HepG2 (cell line): ENCODE results near the gene KMT2D. TPM values are rescaled to one million over a fixed set of nuclear protein-coding genes. Genes with fewer than 3 reads are reported as not detected.
A peak's percentile ranks its signal among the peaks of the same experiment; 100 is the strongest.

Experiments
- BRCA1 ChIP-seq: sonication (generic); formaldehyde crosslinking; IDR thresholded peaks from 2 replicates; pipeline ENCODE4 v1.4.0; 2020; ENCODE audit warnings: missing genetic modification reagents
- BRF2 ChIP-seq: sonication (generic); formaldehyde crosslinking; IDR thresholded peaks from 2 replicates; pipeline ENCODE4 v1.8.1; 2022; ENCODE audit warnings: mild to moderate bottlenecking, missing genetic modification reagents
- CREB1 ChIP-seq, 2 experiments: fragments of 450-650 bp in 1 of 2; IDR thresholded peaks; 2 replicates each; pipeline ENCODE4 v1.6.1; 2016 to 2017; ENCODE audit warnings: control low read depth in 1 of 2, mild to moderate bottlenecking in 1 of 2, missing compliant biosample characterization in 1 of 2, missing genetic modification characterization in 1 of 2
- CREM ChIP-seq, 2 experiments: sonication (generic) in 1 of 2; formaldehyde crosslinking in 1 of 2; IDR thresholded peaks; 2 replicates each; pipeline versions ENCODE4 v1.4.0 to v1.6.1; 2016 to 2020; ENCODE audit warnings: antibody characterized with exemption in 1 of 2, mild to moderate bottlenecking in 1 of 2, missing genetic modification reagents in 1 of 2
- ELF4 ChIP-seq: sonication (generic); formaldehyde crosslinking; IDR thresholded peaks from 2 replicates; pipeline ENCODE4 v1.5.0; 2020; ENCODE audit warnings: missing genetic modification reagents, mild to moderate bottlenecking, moderate library complexity, borderline replicate concordance
- ERF ChIP-seq: IDR thresholded peaks from 2 replicates; pipeline ENCODE4 v1.6.1; 2018; ENCODE audit warnings: missing biosample characterization, missing genetic modification reagents
- HMGXB4 ChIP-seq, 2 experiments: sonication (generic) in 1 of 2; formaldehyde crosslinking in 1 of 2; IDR thresholded peaks; 2 replicates each; pipeline versions ENCODE4 v1.4.0 to v1.6.1; 2018 to 2020; ENCODE audit warnings: missing genetic modification reagents in 2 of 2, borderline replicate concordance in 1 of 2, low read depth in 1 of 2, mild to moderate bottlenecking in 1 of 2, missing biosample characterization in 1 of 2
- IRF2 ChIP-seq: IDR thresholded peaks from 2 replicates; pipeline ENCODE4 v1.6.1; 2018; ENCODE audit warnings: missing genetic modification reagents, missing compliant biosample characterization
- KLF15 ChIP-seq: sonication (generic); formaldehyde crosslinking; IDR thresholded peaks from 2 replicates; pipeline ENCODE4 v1.8.1; 2023; ENCODE audit warnings: borderline replicate concordance, mild to moderate bottlenecking, inconsistent platforms, missing genetic modification reagents, mixed read lengths
- MTA1 ChIP-seq: sonication (generic); formaldehyde crosslinking; IDR thresholded peaks from 2 replicates; pipeline ENCODE4 v1.4.0; 2020; ENCODE audit warnings: missing genetic modification reagents, mild to moderate bottlenecking, borderline replicate concordance
- NFKBIZ ChIP-seq: IDR thresholded peaks from 2 replicates; pipeline ENCODE4 v1.6.1; 2018; ENCODE audit warnings: missing genetic modification reagents, missing compliant biosample characterization
- POLR2AphosphoS5 ChIP-seq: IDR thresholded peaks from 2 replicates; pipeline ENCODE4 v1.6.1; 2012; ENCODE audit warnings: low read depth, low read length
- SAP130 ChIP-seq: IDR thresholded peaks from 2 replicates; pipeline ENCODE4 v1.6.1; 2016; ENCODE audit warnings: low read depth
- SCMH1 ChIP-seq: sonication (generic); formaldehyde crosslinking; IDR thresholded peaks from 2 replicates; pipeline ENCODE4 v1.9.0; 2021; ENCODE audit warnings: missing genetic modification reagents, mild to moderate bottlenecking, borderline replicate concordance
- SIN3B ChIP-seq: fragments of 150-350 bp; IDR thresholded peaks from 2 replicates; pipeline ENCODE4 v1.6.1; 2014; ENCODE audit warnings: low read length
- ZBTB2 ChIP-seq: sonication (generic); formaldehyde crosslinking; IDR thresholded peaks from 2 replicates; pipeline ENCODE4 v1.8.0; 2022; ENCODE audit warnings: low read depth, missing genetic modification reagents
- ZNF142 ChIP-seq: sonication (generic); formaldehyde crosslinking; IDR thresholded peaks from 2 replicates; pipeline ENCODE4 v1.4.0; 2020; ENCODE audit warnings: missing genetic modification reagents
- ZSCAN21 ChIP-seq: sonication (generic); formaldehyde crosslinking; IDR thresholded peaks from 2 replicates; pipeline ENCODE4 v1.8.0; 2022; ENCODE audit warnings: mild to moderate bottlenecking, missing genetic modification reagents, moderate library complexity, borderline replicate concordance
- polyA plus RNA-seq, 8 experiments: library from polyadenylated mRNA; depleted of rRNA in 3 of 8; stranded (reverse) in 7 of 8; unstranded in 1 of 8; fragments of >200 nt; fragmentation: Illumina TruSeq in 4 of 8; extraction: Trizol in 4 of 8; gene quantifications; 2 replicates each; pipeline versions ENCODE4 v1.2.1 to v1.2.3, GENCODE V29; 2011 to 2016; ENCODE audit warnings: low read depth in 4 of 8, missing spikeins in 1 of 8, mixed read lengths in 1 of 8; ENCODE audit not compliant: insufficient read depth in 1 of 8
- total RNA-seq, 5 experiments: library from RNA; depleted of rRNA; stranded (reverse); fragments of >200 nt; fragmentation: Illumina TruSeq; extraction: Trizol; gene quantifications; 2 replicates each; pipeline ENCODE4 v1.2.3, GENCODE V29; 2016; ENCODE audit warnings: low read depth in 1 of 5

Gene KMT2D
- total and polyA plus RNA-seq, 2 of the 13 experiments (the other 11 are each of a cell fraction or from before 2014, with no cell fraction given) = 8.1 to 10.4 TPM

GRCh38 chr12:49055978-49056754 is 4.4 kb downstream of the KMT2D start (continued):
- TF ChIP-seq ZNF142 (no peak), POLR2AphosphoS5 (no peak), KLF15 (no peak), SAP130 (CRISPR knock-in tag) (peak; percentile 38; the same call in 1 of the 2 replicates), SIN3B (no peak), ZSCAN21 (CRISPR knock-in tag) (no peak), ELF4 (CRISPR knock-in tag) (no peak), CREB1 (IDR thresholded peaks at IDR 0.05) (no peak), CREB1 (CRISPR knock-in tag; IDR thresholded peaks at IDR 0.05) (0 out of 2 replicates have a peak, but pooled peaks have one; percentile 26), IRF2 (0 out of 2 replicates have a peak, but pooled peaks have one; percentile 26), CREM (IDR thresholded peaks at IDR 0.05) (peak; percentile 24; the same call in 1 of the 2 replicates), CREM (CRISPR knock-in tag; IDR thresholded peaks at IDR 0.05) (no peak), HMGXB4 (CRISPR knock-in tag; IDR thresholded peaks at IDR 0.05; ENCODE audit: borderline replicate concordance in 1 of 2, low read depth in 1 of 2) (no peak), NFKBIZ (CRISPR knock-in tag) (no peak), BRCA1 (CRISPR knock-in tag) (no peak), ERF (no peak), BRF2 (CRISPR knock-in tag) (no peak), ZBTB2 (CRISPR knock-in tag) (no peak), MTA1 (no peak), SCMH1 (CRISPR knock-in tag) (no peak)
